Transverse colon (tissue), 4 donors: ENCODE measurements around the gene WDR31. TPM values are rescaled to one million over a fixed set of nuclear protein-coding genes. Genes with fewer than 3 reads are reported as not detected.

Source experiments
- DNase-seq: peaks from one replicate; pipeline ENCODE4 v3.0.0-alpha.2; 2019
- H3K27ac ChIP-seq, 4 donors: fragments of 200-600 bp; sonication (generic); 2 replicates each; pipeline ENCODE4 v1.5.1; 2016 to 2018; ENCODE audit warnings: inconsistent platforms in 4 of 4
- H3K27me3 ChIP-seq: fragments of 200-600 bp; sonication (generic); 2 replicates; pipeline ENCODE4 v1.5.1; 2017; ENCODE audit warnings: inconsistent platforms
- H3K36me3 ChIP-seq, 4 donors: fragments of 200-600 bp; sonication (generic); 2 replicates each; pipeline ENCODE4 v1.5.1; 2017 to 2019; ENCODE audit warnings: inconsistent platforms in 4 of 4
- H3K4me1 ChIP-seq, 4 donors: fragments of 200-600 bp; sonication (generic); 2 replicates each; pipeline ENCODE4 v1.5.1; 2017 to 2020; ENCODE audit warnings: inconsistent platforms in 4 of 4
- H3K4me3 ChIP-seq, 4 donors: fragments of 200-600 bp; sonication (generic); 1 replicate in 1 of 4; 2 replicates in 3 of 4; pipeline versions ENCODE4 v1.5.1 to v1.6.1; 2017 to 2019; ENCODE audit warnings: inconsistent platforms in 4 of 4
- H3K9me3 ChIP-seq, 2 donors: fragments of 200-600 bp; sonication (generic); 2 replicates each; pipeline ENCODE4 v1.5.1; 2017 to 2019; ENCODE audit warnings: inconsistent platforms in 2 of 2
- CTCF ChIP-seq, 5 experiments: fragments of 200-600 bp in 3 of 5; fragments of 450-650 bp in 2 of 5; sonication (generic) in 3 of 5; IDR thresholded peaks; 1 replicate in 2 of 5; 2 replicates in 3 of 5; pipeline ENCODE4 v1.5.1; 2016 to 2017; ENCODE audit warnings: antibody characterized with exemption in 5 of 5, inconsistent platforms in 3 of 5, mild to moderate bottlenecking in 2 of 5, moderate library complexity in 1 of 5
- EP300 ChIP-seq: sonication (generic); formaldehyde crosslinking; IDR thresholded peaks from one replicate; pipeline ENCODE4 v1.6.1; 2017; ENCODE audit warnings: antibody characterized with exemption, low read depth
- POLR2A ChIP-seq: fragments of 450-650 bp; IDR thresholded peaks from one replicate; pipeline ENCODE4 v1.6.1; 2016; ENCODE audit warnings: antibody characterized with exemption, mild to moderate bottlenecking, moderate library complexity
- POLR2AphosphoS5 ChIP-seq, 3 donors: sonication (generic); formaldehyde crosslinking; IDR thresholded peaks; one replicate each; pipeline ENCODE4 v1.6.1; 2016; ENCODE audit warnings: antibody characterized with exemption in 3 of 3
- WGBS, 2 donors: methylation state at CpG; one replicate each; pipeline ENCODE4 v1.1.5; 2018; ENCODE audit warnings: low coverage in 1 of 2; 5-methylcytosine and 5-hydroxymethylcytosine counted together
- in situ Hi-C, 4 donors: fragments of 200-750 bp; cut with MboI; loops; one replicate each; pipeline versions ENCODE4 v1.15.0 to v1.15.1; 2017; ENCODE audit warnings: low sequenced_read_pairs in 3 of 4, low pct_ligation_motif_present in 1 of 4, low pct_unique_long_range_greater_than_20kb in 1 of 4
- intact Hi-C: fragments of 100-400 bp; cut with DNase I; formaldehyde crosslinking; loops from one replicate; pipeline ENCODE4 v1.15.1; 2023; ENCODE audit warnings: low total_unique reads
- total RNA-seq, 4 donors: library from RNA; depleted of rRNA; stranded (reverse); fragments of >200 nt; gene quantifications; one replicate each; pipeline ENCODE4 v1.1.0, GENCODE V29; 2016

The WDR31 gene
- total RNA-seq, 4 donors from 2014 or later, result 0.60 to 3.0 (median 1.6) TPM

GRCh38 chr9:113337714-113338113, 2.4 kb downstream of the WDR31 start:
- H3K27ac ChIP-seq, result no peak overlapping the region
- TF ChIP-seq POLR2AphosphoS5 (IDR thresholded peaks at IDR 0.05) (no peak), EP300 (no peak), POLR2A (no peak), CTCF (IDR thresholded peaks at IDR 0.05) (no peak)
- in situ Hi-C loops, result no loop called here
- no peaks in the 10 kb centered on the region for H3K27me3 ChIP-seq
- peaks cover 6 to 18% (median 12%) of the 10 kb centered on the region in 4 donors for H3K4me1 ChIP-seq
- no peak for DNase-seq
- no peaks in the 10 kb centered on the region for H3K9me3 ChIP-seq
- 100% methylated on average over 2 of the region's 2 CpGs; no CpG with 5 or more reads in 1 of the 2 donors for WGBS, 2 donors
- H3K36me3 ChIP-seq, result no peaks in the 10 kb centered on the region
- no peak overlapping the region for H3K4me3 ChIP-seq
- intact Hi-C loops, result no loop called here

GRCh38 chr9:113331780-113332179, 8.3 kb downstream of the WDR31 start:
- Histone ChIP-seq H3K27me3 (no peaks in the 10 kb centered on the region), H3K9me3 (no peaks in the 10 kb centered on the region), H3K36me3 (no peaks in the 10 kb centered on the region), H3K4me1 (no peaks in the 10 kb centered on the region), H3K27ac (no peak overlapping the region), H3K4me3 (no peak overlapping the region)
- intact Hi-C loops, result no loop called here
- no peak for DNase-seq
- in situ Hi-C loops, result no loop called here
- TF ChIP-seq CTCF (IDR thresholded peaks at IDR 0.05) (no peak), EP300 (no peak), POLR2A (no peak), POLR2AphosphoS5 (IDR thresholded peaks at IDR 0.05) (no peak)
- WGBS, 2 donors, result 62 to 88% methylated on average over 3 to 4 of the region's 4 CpGs

- 92 to 100% methylated on average over 3 of the region's 3 CpGs for WGBS, 2 donors
- Histone ChIP-seq H3K36me3 (no peaks in the 10 kb centered on the region), H3K4me1 (no peaks in the 10 kb centered on the region), H3K9me3 (no peaks in the 10 kb centered on the region), H3K27ac (no peak overlapping the region), H3K4me3 (no peak overlapping the region), H3K27me3 (no peaks in the 10 kb centered on the region)
- TF ChIP-seq CTCF (IDR thresholded peaks at IDR 0.05) (no peak), EP300 (no peak), POLR2AphosphoS5 (IDR thresholded peaks at IDR 0.05) (no peak), POLR2A (no peak)
- in situ Hi-C loops (no loop called here), intact Hi-C loops (no loop called here)
- no peak for DNase-seq
Measured at GRCh38 chr9:113328045-113328782, 11.9 kb downstream of the WDR31 start.

- Histone ChIP-seq H3K4me3 (no peak overlapping the region), H3K4me1 (no peaks in the 10 kb centered on the region), H3K27me3 (no peaks in the 10 kb centered on the region), H3K27ac (no peak overlapping the region), H3K9me3 (no peaks in the 10 kb centered on the region), H3K36me3 (no peaks in the 10 kb centered on the region)
- no peak for DNase-seq
- in situ Hi-C loops, result no loop called here
- WGBS, 2 donors, result 93 to 96% methylated on average over 3 to 4 of the region's 4 CpGs
- TF ChIP-seq POLR2A (no peak), EP300 (no peak), CTCF (IDR thresholded peaks at IDR 0.05) (no peak), POLR2AphosphoS5 (IDR thresholded peaks at IDR 0.05) (no peak)
- intact Hi-C loops, result no loop called here
Measured at GRCh38 chr9:113326230-113326629, 13.8 kb downstream of the WDR31 start.
